ENCODE data around the gene ACTRT2.

The ACTRT2 gene

DNA sequence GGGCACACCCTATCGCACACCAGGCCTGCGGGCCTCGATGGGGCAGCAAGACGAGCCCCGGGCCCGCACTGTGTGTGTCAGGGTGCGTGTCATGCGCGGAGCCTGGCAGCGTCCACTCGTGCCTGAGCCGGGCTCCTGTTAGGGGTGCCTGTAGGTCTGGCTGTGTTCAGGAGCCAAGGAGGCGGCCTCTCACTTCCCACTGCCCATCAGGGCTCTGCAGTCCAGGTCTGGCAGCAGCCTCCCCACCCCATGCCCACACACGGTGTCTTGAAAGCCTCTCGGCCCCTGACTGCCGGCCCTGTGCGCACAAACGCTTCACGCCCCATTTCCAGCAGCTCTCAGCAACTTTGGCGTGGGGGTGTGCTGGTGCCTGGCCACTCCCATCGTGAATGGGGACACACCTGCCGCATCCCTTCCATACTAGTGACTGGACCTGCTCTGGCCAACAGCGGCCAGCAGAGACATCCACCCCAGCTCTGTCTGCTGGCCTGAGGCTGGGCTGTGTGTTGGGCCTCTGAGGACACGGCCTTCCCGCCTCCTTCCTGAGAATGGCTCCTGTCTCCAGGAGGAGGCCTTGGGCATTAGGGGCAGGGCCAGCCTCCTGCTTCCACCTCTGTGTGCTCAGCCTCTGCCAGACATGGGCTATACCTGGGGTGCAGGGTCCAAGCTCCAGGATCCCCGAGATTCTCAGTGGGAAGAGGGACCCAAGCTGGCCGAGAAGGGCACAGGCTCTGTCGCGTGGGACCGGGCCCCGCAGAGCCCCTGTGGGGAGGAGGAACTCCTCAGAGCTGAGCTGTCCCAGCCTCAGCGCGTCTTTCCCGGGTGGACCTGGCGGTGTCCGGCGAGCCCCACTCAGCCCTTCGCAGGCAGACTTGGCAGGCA is 41.8 kb upstream of the ACTRT2 start:
- Histone ChIP-seq H3K27ac (no peak overlapping the region), H3K4me3 (ENCODE audit: low read depth in 1 of 2, low read length in 1 of 2) (no peak overlapping the region), H3K9me3 (no peaks in the 10 kb centered on the region), H3K4me1 (ENCODE audit: control insufficient read depth in 1 of 2, insufficient read depth in 1 of 2, low read depth in 1 of 2, low read length in 1 of 2) (no peaks in the 10 kb centered on the region), H3K27me3 (no peaks in the 10 kb centered on the region), H3K36me3 (no peaks in the 10 kb centered on the region)
- no peak for TF ChIP-seq CTCF (IDR thresholded peaks at IDR 0.05)

DNA sequence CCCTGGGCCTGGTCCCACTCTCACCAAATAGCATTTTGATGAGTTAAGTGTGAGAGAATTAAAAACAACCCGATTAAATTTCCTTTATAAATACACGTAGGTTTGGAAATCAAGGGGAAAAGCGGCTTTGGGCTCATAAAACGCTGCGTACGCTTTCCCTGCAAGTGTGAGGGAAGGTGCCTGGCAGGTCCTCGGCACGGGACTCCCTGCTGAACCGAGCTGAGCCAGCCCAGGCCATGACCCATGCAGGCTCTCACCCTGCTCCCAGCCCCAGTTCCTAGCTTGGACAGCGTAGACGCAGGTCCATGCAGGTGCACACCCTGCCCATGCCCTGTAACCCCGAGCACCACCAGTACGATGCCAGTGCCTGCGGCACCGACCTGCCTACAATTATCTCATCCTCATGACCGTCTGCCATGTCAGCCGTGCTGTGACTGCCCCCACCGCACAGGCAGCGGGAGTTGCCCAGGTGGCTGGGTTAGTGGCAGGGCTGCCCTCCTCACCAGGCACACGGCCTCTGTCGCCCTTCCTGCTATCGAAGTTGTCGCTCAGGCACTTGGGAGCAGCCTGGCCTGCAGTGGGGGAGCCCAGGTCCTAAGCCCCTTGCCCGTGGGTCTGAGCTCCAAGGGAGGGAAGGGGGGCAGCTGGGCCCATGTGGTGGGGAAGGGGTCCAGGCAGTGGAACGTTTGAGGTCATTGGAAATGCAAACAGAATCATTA is 41.0 kb upstream of the ACTRT2 start:
- TF ChIP-seq CTCF (IDR thresholded peaks at IDR 0.05) = no peak
- Histone ChIP-seq H3K36me3 (no peaks in the 10 kb centered on the region), H3K27ac (no peak overlapping the region), H3K4me1 (ENCODE audit: control insufficient read depth in 1 of 2, insufficient read depth in 1 of 2, low read depth in 1 of 2, low read length in 1 of 2) (no peaks in the 10 kb centered on the region), H3K27me3 (no peaks in the 10 kb centered on the region), H3K9me3 (no peaks in the 10 kb centered on the region), H3K4me3 (ENCODE audit: low read depth in 1 of 2, low read length in 1 of 2) (no peak overlapping the region)

GRCh38 chr1:2980849-2981248 is 40.4 kb upstream of the ACTRT2 start:
- no peak for TF ChIP-seq CTCF (IDR thresholded peaks at IDR 0.05)
- H3K4me1 ChIP-seq (ENCODE audit: control insufficient read depth in 1 of 2, insufficient read depth in 1 of 2, low read depth in 1 of 2, low read length in 1 of 2) = no peaks in the 10 kb centered on the region
- H3K4me3 ChIP-seq (ENCODE audit: low read depth in 1 of 2, low read length in 1 of 2) = no peak overlapping the region
- no peaks in the 10 kb centered on the region for H3K36me3 ChIP-seq
- H3K9me3 ChIP-seq = no peaks in the 10 kb centered on the region
- H3K27me3 ChIP-seq = no peaks in the 10 kb centered on the region
- H3K27ac ChIP-seq = no peak overlapping the region

GRCh38 chr1:2981388-2981787 is 39.9 kb upstream of the ACTRT2 start:
- Histone ChIP-seq H3K27me3 (no peaks in the 10 kb centered on the region), H3K36me3 (no peaks in the 10 kb centered on the region), H3K27ac (no peak overlapping the region), H3K4me3 (ENCODE audit: low read depth in 1 of 2, low read length in 1 of 2) (no peak overlapping the region), H3K9me3 (no peaks in the 10 kb centered on the region), H3K4me1 (ENCODE audit: control insufficient read depth in 1 of 2, insufficient read depth in 1 of 2, low read depth in 1 of 2, low read length in 1 of 2) (no peaks in the 10 kb centered on the region)
- TF ChIP-seq CTCF (IDR thresholded peaks at IDR 0.05) = no peak

DNA sequence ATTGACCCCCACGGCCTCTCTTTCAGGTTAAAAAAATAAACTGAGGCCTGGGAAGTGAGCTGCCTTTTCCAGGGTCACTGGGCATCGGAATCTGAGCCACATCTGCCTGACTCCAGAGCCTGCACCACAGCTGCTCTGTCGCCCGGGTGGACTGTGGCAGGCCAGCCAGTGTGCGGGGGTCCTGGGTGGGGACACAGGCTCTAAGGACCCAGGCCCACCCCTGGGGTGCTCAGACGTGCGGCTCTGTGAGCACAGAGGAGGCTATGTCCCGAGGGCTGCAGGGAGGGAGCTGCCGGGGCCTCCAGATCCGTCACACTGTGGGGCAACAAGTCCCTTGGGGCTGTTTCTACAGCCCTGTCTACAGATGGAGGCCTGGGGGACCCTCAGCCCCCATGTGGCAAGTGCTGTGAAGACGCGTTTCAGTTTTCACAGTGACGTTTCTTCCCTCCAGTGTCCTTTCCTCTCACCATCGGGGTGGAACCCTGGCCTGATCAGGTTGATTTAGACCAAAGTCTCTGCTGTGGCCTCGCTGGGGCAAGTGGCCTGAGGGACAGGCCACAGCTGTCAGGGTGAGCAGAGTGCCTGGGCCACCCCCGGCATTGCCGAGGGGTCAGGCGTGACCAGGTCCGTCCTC is 39.2 kb upstream of the ACTRT2 start:
- no peaks in the 10 kb centered on the region for H3K9me3 ChIP-seq
- TF ChIP-seq CTCF (IDR thresholded peaks at IDR 0.05) = no peak
- H3K4me1 ChIP-seq (ENCODE audit: control insufficient read depth in 1 of 2, insufficient read depth in 1 of 2, low read depth in 1 of 2, low read length in 1 of 2) = no peaks in the 10 kb centered on the region
- no peak overlapping the region for H3K4me3 ChIP-seq (ENCODE audit: low read depth in 1 of 2, low read length in 1 of 2)
- no peaks in the 10 kb centered on the region for H3K36me3 ChIP-seq
- H3K27ac ChIP-seq = no peak overlapping the region
- H3K27me3 ChIP-seq = no peaks in the 10 kb centered on the region

Data from neutrophil (primary cell).